Heart left ventricle (tissue), 13 donors: ENCODE results near the gene TIAM2.

Experiments used
- CTCF ChIP-seq, 12 donors: fragments of 200-600 bp; sonication (generic) in 4 of 12; IDR thresholded peaks; one replicate each; pipeline versions ENCODE4 v1.5.0 to v1.8.0; 2018 to 2022; ENCODE audit warnings: antibody characterized with exemption in 12 of 12, mild to moderate bottlenecking in 5 of 12
- POLR2A ChIP-seq, 2 donors: fragments of 450-650 bp; IDR thresholded peaks; one replicate each; pipeline ENCODE4 v1.6.1; 2017; ENCODE audit warnings: antibody characterized with exemption in 2 of 2, mild to moderate bottlenecking in 2 of 2, moderate library complexity in 2 of 2
- donor health status: ischemic (EF 13 %, LVEDD 7.1; RV severe dilation, severe dysfunction).
- donor health status: DM: no; HTN: yes; CAD: no.
- donor health status: DM: no; HTN: no; CAD: no.
- donor health status: ischemic (EF 25% LVEDD 6.9; RV normal size, moderate dysfunction).
- donor health status: ischemic (EF 25% LVEDD 5.7; RV mildly dilated, moderate dysfunction).
- donor health status: ischemic (EF 35%, LVEDD 5.7; RV mildly dilated, moderate dysfunction).
- donor health status: nonischemic (EF 11% LVEDD 7.7; RV severe dilation, severe dysfunction).
- donor health status: DM: yes; HTN: yes; CAD: no.
- donor health status: PGD.
- donor health status: ischemic (EF 29% LVEDD 5.4; RV normal size, mild dysfunction).
- donor health status: nonischemic (EF 23%, LVEDD 6.1; RV moderate dilation, normal function).

DNA sequence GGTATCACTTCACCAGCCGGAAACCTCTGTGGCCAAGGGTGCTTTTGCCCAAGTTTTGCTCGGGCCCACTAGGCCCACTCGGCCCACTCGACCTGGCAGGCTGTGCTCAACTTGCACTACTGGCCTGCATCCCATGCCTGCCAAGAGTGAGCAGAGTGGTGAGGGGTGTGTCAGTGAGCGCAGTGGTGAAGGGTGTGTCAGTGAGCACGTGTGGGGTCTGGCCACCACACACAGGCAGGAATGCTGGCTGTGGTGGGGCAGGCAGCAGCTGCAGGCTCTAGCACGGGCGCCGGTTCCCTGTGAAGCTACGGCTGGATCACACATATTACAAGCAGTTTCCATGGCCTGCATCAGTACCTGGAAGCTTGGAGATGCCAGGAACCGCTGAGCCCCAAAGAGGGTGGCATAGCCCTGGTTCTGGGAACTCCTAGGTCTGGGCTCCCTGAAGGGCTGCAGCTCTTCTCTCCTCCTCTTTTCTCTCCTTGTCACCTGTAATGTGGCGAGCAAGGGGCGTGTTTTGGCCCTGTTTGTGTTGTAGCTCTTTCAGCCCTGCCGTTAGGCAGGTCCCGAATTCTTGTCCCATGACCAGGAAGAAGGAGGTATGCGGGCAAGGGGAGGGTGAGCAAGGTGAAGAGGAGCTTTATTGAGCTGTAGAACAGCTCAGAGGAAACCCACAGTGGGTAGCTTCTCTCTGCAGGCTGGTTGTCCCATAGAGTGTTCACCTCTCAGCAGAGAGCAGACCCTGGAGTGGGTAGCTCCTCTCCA, 217.7 kb downstream of the TIAM2 start:
- no peak for TF ChIP-seq POLR2A (IDR thresholded peaks at IDR 0.05)
- no peak for TF ChIP-seq CTCF (IDR thresholded peaks at IDR 0.05)
